ENCODE results near the gene CD200R1.

Gene CD200R1

GRCh38 chr3:112973325-112974177 lies 1.4 kb downstream of the CD200R1 start:
- TF ChIP-seq CTCF (IDR thresholded peaks at IDR 0.05; ENCODE audit: unreplicated experiment in 3 of 3) = no peak
- no peak overlapping the region for H3K27ac Mint-ChIP-seq
- no peaks in the 10 kb centered on the region for H3K4me1 Mint-ChIP-seq
- no peaks in the 10 kb centered on the region for H3K9me3 Mint-ChIP-seq
- no peaks in the 10 kb centered on the region for H3K36me3 Mint-ChIP-seq (ENCODE audit: low read depth)
- peaks cover 4% of the 10 kb centered on the region for H3K27me3 Mint-ChIP-seq (ENCODE audit: low read depth)
- no peak overlapping the region for H3K4me3 Mint-ChIP-seq

- no peak for TF ChIP-seq CTCF (IDR thresholded peaks at IDR 0.05; ENCODE audit: unreplicated experiment in 3 of 3)
- H3K9me3 Mint-ChIP-seq = no peaks in the 10 kb centered on the region
- no peaks in the 10 kb centered on the region for H3K4me1 Mint-ChIP-seq
- no peaks in the 10 kb centered on the region for H3K36me3 Mint-ChIP-seq (ENCODE audit: low read depth)
- H3K27ac Mint-ChIP-seq = no peak overlapping the region
- H3K4me3 Mint-ChIP-seq = no peak overlapping the region
- H3K27me3 Mint-ChIP-seq (ENCODE audit: low read depth) = peaks cover 2% of the 10 kb centered on the region
Measured at GRCh38 chr3:112972158-112972557, 2.7 kb downstream of the CD200R1 start.

GRCh38 chr3:112967828-112968227 lies 7.1 kb downstream of the CD200R1 start:
- H3K27me3 Mint-ChIP-seq (ENCODE audit: low read depth) = no peaks in the 10 kb centered on the region
- peaks cover 5% of the 10 kb centered on the region for H3K36me3 Mint-ChIP-seq (ENCODE audit: low read depth)
- TF ChIP-seq CTCF (IDR thresholded peaks at IDR 0.05; ENCODE audit: unreplicated experiment in 3 of 3) = no peak
- no peak overlapping the region for H3K4me3 Mint-ChIP-seq
- H3K9me3 Mint-ChIP-seq = peaks cover 16% of the 10 kb centered on the region
- no peak overlapping the region for H3K27ac Mint-ChIP-seq
- H3K4me1 Mint-ChIP-seq = no peaks in the 10 kb centered on the region

GRCh38 chr3:112967425-112967824 lies 7.5 kb downstream of the CD200R1 start:
- peaks cover 16% of the 10 kb centered on the region for H3K9me3 Mint-ChIP-seq
- no peaks in the 10 kb centered on the region for H3K4me1 Mint-ChIP-seq
- H3K27ac Mint-ChIP-seq = no peak overlapping the region
- H3K36me3 Mint-ChIP-seq (ENCODE audit: low read depth) = peaks cover 5% of the 10 kb centered on the region
- H3K4me3 Mint-ChIP-seq = no peak overlapping the region
- no peaks in the 10 kb centered on the region for H3K27me3 Mint-ChIP-seq (ENCODE audit: low read depth)
- TF ChIP-seq CTCF (IDR thresholded peaks at IDR 0.05; ENCODE audit: unreplicated experiment in 3 of 3) = no peak

GRCh38 chr3:112966633-112967032 lies 8.3 kb downstream of the CD200R1 start:
- Mint-ChIP-seq H3K36me3 (ENCODE audit: low read depth) (peaks cover 5% of the 10 kb centered on the region), H3K4me3 (no peak overlapping the region), H3K9me3 (peaks cover 23% of the 10 kb centered on the region), H3K4me1 (no peaks in the 10 kb centered on the region), H3K27me3 (ENCODE audit: low read depth) (no peaks in the 10 kb centered on the region), H3K27ac (no peak overlapping the region)
- TF ChIP-seq CTCF (IDR thresholded peaks at IDR 0.05; ENCODE audit: unreplicated experiment in 3 of 3) = no peak

- no peaks in the 10 kb centered on the region for H3K4me1 Mint-ChIP-seq
- H3K27ac Mint-ChIP-seq = no peak overlapping the region
- no peak overlapping the region for H3K4me3 Mint-ChIP-seq
- H3K27me3 Mint-ChIP-seq (ENCODE audit: low read depth) = no peaks in the 10 kb centered on the region
- peaks cover 5% of the 10 kb centered on the region for H3K36me3 Mint-ChIP-seq (ENCODE audit: low read depth)
- no peak for TF ChIP-seq CTCF (IDR thresholded peaks at IDR 0.05; ENCODE audit: unreplicated experiment in 3 of 3)
- peaks cover 24% of the 10 kb centered on the region for H3K9me3 Mint-ChIP-seq
Measured at GRCh38 chr3:112965656-112966055, 9.2 kb downstream of the CD200R1 start.
